NCI-H345 treated with DMSO at 0.1 percent for 48 hours (cell line): ENCODE data around the gene FXYD4.
"Not testable (repeated sequence)": the region's sequence is repeated elsewhere in the genome, so short reads cannot be mapped to it uniquely, and the experiment has no call there.

Experiments used
- DNase-seq: peaks from one replicate; lab custom pipeline; 2025; ENCODE audit not compliant: unreplicated experiment; lab: John Stamatoyannopoulos, UW

FXYD4 gene

GRCh38 chr10:43371418-43371817 is at the start of gene FXYD4:
TSS of gene FXYD4 (plus strand) at chr10:43371636. CDS start at chr10:43373747, 2,111 bp downstream.
- DNase-seq = no peak

GRCh38 chr10:43322331-43322730 is 49.1 kb upstream of the FXYD4 start:
- DNase-seq = no peak

DNA sequence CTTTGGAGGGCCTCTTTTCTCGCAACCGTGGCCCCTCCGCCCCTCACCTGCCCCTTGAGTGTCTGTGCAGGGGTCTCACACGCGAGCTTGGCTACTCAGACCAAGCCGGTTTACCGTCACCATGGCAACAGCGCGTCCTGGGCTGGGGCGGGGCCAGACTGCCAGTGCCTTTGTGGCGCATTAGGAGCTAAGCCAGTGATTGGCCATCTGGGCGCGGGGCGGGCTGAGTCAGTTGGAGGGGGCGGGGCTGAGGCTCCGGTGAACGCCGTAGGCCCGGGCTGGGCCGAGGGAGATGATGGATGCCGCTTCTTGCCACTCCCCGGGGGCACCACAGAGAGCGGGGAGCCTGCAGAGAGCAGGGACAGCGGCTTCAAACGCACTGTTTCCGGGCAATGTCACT is 48.7 kb upstream of the FXYD4 start:
- no peak for DNase-seq

GRCh38 chr10:43323245-43323644 is 48.2 kb upstream of the FXYD4 start:
- DNase-seq = no peak

DNA sequence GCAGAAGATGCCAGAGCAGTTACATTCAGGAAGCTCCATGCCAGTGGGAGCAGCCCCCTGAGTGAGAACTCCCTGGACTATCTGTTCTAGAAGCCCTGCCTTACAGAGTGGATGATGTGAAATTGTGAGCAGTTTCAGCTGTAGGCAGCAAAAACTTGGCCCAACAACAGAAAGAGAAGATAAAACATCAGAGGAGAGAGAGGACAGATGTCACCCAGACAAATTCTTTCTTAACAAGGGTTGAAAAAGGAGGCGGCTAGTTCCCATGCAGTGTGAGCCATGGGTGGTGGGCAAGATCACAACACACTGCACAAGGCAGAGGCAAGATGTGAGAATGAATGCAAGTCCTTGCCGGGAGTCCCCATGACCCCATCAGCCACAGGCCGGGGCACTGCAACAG is 46.6 kb upstream of the FXYD4 start:
- no peak for DNase-seq

DNA sequence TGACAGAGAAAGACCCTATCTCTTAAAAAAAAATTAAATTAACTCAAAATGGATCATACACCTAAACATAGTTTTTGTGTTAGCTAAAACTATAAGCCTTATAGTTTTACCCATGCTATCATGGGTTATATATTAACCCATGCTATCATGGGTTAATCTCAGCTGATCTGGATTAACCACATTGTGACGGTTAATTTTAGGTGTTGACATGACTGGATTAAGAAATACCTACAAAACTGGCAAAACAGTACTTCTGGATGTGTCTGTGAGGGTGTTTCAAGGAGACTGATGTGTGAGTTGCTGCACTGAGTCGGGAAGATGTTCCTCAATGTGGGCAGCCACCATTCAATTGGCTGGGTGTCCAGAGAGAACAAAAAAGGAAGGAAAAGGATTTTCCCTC is 44.3 kb upstream of the FXYD4 start:
- no peak for DNase-seq

DNA sequence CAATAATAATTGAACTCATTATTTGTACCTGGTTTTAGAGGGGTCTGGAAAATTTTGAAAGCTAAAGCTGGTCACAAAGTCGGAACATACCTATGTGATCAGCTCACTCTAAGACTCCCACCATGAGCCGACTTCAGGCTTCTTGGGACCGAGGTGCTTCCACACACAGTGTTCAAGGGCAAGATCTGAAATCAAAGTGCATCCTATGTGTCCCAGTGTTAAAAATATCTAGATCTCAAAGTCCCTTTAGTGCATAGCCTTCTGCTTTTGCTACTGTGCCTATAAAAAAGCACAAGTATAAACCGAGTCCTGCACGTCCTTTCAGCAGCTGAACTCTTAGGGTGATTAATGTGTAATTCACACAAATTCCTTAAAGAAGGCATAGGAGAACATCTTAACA is 43.5 kb upstream of the FXYD4 start:
- DNase-seq = no peak

DNA sequence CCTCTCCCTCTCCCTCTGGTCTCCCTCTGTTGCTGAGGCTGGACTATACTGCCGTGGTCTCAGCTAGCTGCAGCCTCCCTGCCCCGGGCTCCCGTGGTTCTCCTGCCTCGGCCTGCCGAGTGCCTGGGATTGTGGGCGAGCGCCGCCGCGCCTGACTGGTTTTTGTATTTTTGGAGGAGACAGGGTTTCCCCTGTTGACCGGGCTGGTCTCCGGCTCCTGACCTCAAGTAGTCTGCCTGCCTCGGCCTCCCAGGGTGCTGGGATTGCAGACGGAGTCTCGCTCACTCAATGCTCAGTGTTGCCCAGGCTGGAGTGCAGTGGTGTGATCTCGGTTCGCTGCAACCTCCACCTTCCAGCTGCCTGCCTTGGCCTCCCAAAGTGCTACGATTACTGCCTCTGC is 42.6 kb upstream of the FXYD4 start:
- not testable (repeated sequence) for DNase-seq

GRCh38 chr10:43329246-43329885 is 42.1 kb upstream of the FXYD4 start:
- DNase-seq = not testable (repeated sequence)

DNA sequence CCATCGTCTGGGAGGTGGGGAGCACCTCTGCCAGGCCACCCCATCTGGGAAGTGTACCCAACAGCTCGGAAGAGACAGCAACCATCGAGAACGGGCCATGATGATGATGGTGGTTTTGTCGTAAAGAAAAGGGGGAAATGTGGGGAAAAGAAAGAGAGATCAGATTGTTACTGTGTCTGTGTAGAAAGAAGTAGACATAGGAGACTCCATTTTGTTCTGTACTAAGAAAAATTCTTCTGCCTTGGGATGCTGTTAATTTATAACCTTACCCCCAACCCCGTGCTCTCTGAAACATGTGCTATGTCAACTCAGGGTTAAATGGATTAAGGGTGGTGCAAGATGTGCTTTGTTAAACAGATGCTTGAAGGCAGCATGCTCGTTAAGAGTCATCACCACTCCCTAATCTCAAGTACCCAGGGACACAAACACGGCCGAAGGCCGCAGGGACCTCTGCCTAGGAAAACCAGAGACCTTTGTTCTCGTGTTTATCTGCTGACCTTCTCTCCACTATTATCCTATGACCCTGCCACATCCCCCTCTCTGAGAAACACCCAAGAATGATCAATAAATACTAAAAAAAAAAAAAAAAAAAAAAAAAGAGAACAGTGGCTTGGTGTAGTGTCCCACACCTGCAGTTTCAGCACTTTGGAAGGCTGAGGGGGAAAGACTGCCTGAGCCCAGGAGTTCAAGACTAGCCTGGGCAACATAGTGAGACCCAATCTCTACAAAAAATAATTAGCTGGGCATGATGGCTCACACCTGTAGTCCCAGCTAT is 41.2 kb upstream of the FXYD4 start:
- DNase-seq = not testable (repeated sequence)

DNA sequence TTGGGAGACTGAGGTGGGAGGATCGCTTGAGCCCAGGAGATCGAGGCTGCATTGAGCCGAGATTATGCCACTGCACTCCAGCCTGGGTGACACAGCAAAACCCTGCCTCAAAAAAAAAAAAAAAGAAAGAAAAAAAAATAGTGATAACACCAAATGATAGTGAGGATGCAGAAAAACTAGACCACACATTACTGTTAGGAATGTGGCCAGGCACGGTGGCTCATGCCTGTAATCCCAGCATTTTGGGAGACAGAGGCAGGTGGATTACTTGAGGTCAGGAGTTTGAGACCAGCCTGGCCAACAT is 40.7 kb upstream of the FXYD4 start:
- not testable (repeated sequence) for DNase-seq

- no peak for DNase-seq
Measured at GRCh38 chr10:43333653-43334052, 37.8 kb upstream of the FXYD4 start.

DNA sequence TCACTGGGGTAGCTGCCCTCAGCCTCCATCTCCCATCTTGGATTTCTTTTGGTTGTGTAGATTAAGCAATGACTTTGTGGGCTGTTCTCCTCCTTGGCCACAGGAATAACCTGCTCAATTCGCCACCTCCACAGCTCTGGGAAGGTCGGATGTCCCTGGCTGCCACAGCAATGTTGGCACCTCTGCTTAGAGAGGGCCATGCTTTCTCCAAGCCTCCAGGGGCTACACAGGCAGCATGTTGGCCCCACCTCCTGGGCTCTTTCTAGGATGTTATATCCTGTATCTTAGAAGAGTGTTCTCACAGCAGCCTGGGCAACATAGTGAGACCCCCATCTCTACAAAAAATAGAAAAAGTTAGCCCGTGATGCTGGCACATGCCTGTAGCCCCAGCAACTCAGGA is 35.4 kb upstream of the FXYD4 start:
- no peak for DNase-seq

GRCh38 chr10:43336641-43337318 is 34.7 kb upstream of the FXYD4 start:
- DNase-seq = no peak

GRCh38 chr10:43337536-43337935 is 33.9 kb upstream of the FXYD4 start:
- not testable (repeated sequence) for DNase-seq

GRCh38 chr10:43338117-43338516 is 33.3 kb upstream of the FXYD4 start:
- no peak for DNase-seq

- DNase-seq = no peak
Measured at GRCh38 chr10:43339136-43339535, 32.3 kb upstream of the FXYD4 start.

- no peak for DNase-seq
Measured at GRCh38 chr10:43340101-43340500, 31.3 kb upstream of the FXYD4 start.

- no peak for DNase-seq
Measured at GRCh38 chr10:43340619-43341018, 30.8 kb upstream of the FXYD4 start.

GRCh38 chr10:43341450-43341849 is 30.0 kb upstream of the FXYD4 start:
- DNase-seq = no peak

DNA sequence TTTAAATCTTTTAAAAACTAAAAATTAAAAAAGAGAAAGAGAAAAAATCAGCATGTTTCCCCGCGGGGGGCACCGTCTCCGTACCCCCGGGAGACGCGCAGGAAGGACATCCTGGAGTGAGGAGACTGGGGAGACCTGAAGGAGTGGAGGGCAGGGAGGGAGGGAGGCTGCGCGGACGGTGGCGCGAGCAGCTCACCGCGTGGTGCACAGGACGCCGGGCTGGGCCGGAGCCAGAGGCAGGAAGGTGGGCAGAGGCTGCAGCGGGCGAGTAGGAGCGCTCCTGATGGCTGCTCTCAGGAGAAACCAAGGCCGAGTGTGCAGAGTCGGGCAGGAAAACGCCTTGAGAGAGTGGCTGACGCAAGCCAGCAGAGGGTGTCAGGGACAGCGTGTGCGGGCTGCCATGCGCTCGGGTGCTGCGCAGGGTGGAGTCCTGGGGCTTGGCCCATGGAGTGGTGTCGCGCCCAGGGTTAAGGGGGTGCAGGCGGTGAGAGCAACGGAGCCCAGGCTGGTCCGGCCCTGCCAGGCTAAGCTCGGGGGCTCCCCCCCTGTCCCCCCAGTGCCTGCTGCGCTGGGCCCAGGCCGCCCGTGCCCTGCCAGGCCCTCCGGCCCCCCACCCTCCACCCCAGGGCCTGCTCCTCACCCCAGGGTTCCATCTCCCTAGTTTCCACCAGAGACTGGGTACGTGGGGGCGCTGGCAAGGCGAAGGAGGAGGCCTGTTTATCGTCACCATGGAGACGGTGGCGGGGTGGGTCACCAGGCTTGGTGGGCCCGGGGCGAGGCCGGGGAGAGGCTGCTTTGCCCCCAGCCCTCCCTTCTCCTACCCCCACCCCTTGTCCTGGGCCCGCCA is 28.9 kb upstream of the FXYD4 start:
- no peak for DNase-seq
